Measurements from ENCODE around the gene GRIK3.

The GRIK3 gene

DNA sequence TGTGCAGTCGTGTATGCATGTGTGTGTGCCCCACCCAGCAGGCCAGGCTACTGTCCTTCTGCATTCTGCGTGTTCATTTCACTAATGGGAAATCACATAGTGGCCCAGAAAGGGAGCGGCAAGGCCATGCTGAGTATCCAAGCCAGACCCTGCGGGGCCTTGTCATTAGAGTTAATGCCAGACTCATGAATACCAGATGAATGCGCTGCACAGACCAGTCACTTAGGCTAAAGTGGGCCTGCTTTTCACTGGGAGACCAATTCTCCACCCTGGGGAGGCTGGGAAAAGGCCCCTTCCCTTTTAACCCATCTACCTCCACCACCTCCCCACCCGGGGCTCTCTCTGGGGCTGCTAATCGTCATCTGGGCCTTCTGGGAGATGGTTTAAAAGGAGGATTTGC lies 17.0 kb upstream of the GRIK3 start:
- Histone ChIP-seq H3K27me3 (ENCODE audit: control insufficient read depth, insufficient read depth, low read length, poor library complexity, severe bottlenecking) (no peaks in the 10 kb centered on the region), H3K9me3 (ENCODE audit: control insufficient read depth, low read length) (no peaks in the 10 kb centered on the region), H3K36me3 (ENCODE audit: control insufficient read depth, insufficient read depth, low read length) (no peaks in the 10 kb centered on the region), H3K27ac (ENCODE audit: insufficient read depth, low read depth, low read length, poor library complexity, severe bottlenecking) (no peak overlapping the region), H3K4me3 (ENCODE audit: insufficient read depth, low read depth, low read length) (no peak overlapping the region), H3K4me1 (ENCODE audit: control insufficient read depth, insufficient read depth, low read length) (peaks cover 11% of the 10 kb centered on the region)
- 88 to 92% methylated on average over 7 of the region's 7 CpGs for WGBS, 2 experiments

- WGBS, 2 experiments, result 87 to 88% methylated on average over 19 of the region's 19 CpGs
- Histone ChIP-seq H3K4me1 (ENCODE audit: control insufficient read depth, insufficient read depth, low read length) (peaks cover 11% of the 10 kb centered on the region), H3K9me3 (ENCODE audit: control insufficient read depth, low read length) (no peaks in the 10 kb centered on the region), H3K27ac (ENCODE audit: insufficient read depth, low read depth, low read length, poor library complexity, severe bottlenecking) (no peak overlapping the region), H3K4me3 (ENCODE audit: insufficient read depth, low read depth, low read length) (no peak overlapping the region), H3K36me3 (ENCODE audit: control insufficient read depth, insufficient read depth, low read length) (no peaks in the 10 kb centered on the region), H3K27me3 (ENCODE audit: control insufficient read depth, insufficient read depth, low read length, poor library complexity, severe bottlenecking) (no peaks in the 10 kb centered on the region)
Observed at GRCh38 chr1:37047542-37047941, 13.2 kb upstream of the GRIK3 start.

DNA sequence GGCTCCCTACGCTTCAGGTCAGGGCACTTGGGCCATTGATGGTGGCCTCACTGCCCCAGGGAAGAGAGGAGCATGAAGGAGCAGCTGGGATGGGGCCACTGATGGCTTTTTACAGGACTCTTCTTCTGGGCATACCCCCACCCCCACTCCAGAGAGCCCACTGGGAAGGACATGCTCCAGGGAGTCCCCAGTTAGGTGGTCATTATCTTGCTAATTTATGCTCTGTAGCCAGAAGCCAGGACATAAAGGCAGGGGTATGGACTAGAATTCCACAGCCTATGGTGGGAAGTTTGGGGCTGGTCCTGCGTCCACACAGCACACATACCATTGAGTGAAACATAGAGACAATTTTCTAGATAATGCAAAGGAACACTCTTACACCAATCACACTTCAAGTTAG lies 8.8 kb upstream of the GRIK3 start:
- H3K4me1 ChIP-seq (ENCODE audit: control insufficient read depth, insufficient read depth, low read length), result peaks cover 18% of the 10 kb centered on the region
- H3K27me3 ChIP-seq (ENCODE audit: control insufficient read depth, insufficient read depth, low read length, poor library complexity, severe bottlenecking), result no peaks in the 10 kb centered on the region
- H3K9me3 ChIP-seq (ENCODE audit: control insufficient read depth, low read length), result no peaks in the 10 kb centered on the region
- no peaks in the 10 kb centered on the region for H3K36me3 ChIP-seq (ENCODE audit: control insufficient read depth, insufficient read depth, low read length)
- 54 to 59% methylated on average over 2 of the region's 2 CpGs for WGBS, 2 experiments
- H3K27ac ChIP-seq (ENCODE audit: insufficient read depth, low read depth, low read length, poor library complexity, severe bottlenecking), result no peak overlapping the region
- H3K4me3 ChIP-seq (ENCODE audit: insufficient read depth, low read depth, low read length), result no peak overlapping the region

GRCh38 chr1:37042506-37042905 lies 8.2 kb upstream of the GRIK3 start:
- H3K4me3 ChIP-seq (ENCODE audit: insufficient read depth, low read depth, low read length), result no peak overlapping the region
- H3K27me3 ChIP-seq (ENCODE audit: control insufficient read depth, insufficient read depth, low read length, poor library complexity, severe bottlenecking), result peaks cover 6% of the 10 kb centered on the region
- no peak overlapping the region for H3K27ac ChIP-seq (ENCODE audit: insufficient read depth, low read depth, low read length, poor library complexity, severe bottlenecking)
- no peaks in the 10 kb centered on the region for H3K9me3 ChIP-seq (ENCODE audit: control insufficient read depth, low read length)
- no peaks in the 10 kb centered on the region for H3K36me3 ChIP-seq (ENCODE audit: control insufficient read depth, insufficient read depth, low read length)
- 80% methylated on average over 6 of the region's 6 CpGs for WGBS, 2 experiments
- peaks cover 24% of the 10 kb centered on the region for H3K4me1 ChIP-seq (ENCODE audit: control insufficient read depth, insufficient read depth, low read length)

DNA sequence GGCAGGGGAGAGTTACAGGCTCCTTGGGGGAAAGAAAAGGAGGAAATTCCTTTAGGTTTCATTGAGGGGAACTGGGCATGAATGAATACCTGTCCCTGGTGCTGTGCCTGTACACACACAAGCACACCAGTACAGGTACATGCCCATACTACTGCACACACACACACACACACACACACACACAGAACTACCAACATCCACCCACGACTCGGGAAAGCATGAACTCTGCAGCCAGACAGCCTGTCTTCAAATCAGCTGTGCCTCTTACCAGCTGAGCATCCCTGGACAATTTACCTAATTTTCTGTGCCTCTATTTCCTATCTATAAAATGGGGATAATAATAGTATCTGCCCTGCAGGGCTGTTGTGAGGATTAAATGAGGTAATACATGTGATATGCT lies 7.2 kb upstream of the GRIK3 start:
- Histone ChIP-seq H3K4me1 (ENCODE audit: control insufficient read depth, insufficient read depth, low read length) (peaks cover 29% of the 10 kb centered on the region), H3K27ac (ENCODE audit: insufficient read depth, low read depth, low read length, poor library complexity, severe bottlenecking) (no peak overlapping the region), H3K27me3 (ENCODE audit: control insufficient read depth, insufficient read depth, low read length, poor library complexity, severe bottlenecking) (peaks cover 16% of the 10 kb centered on the region), H3K4me3 (ENCODE audit: insufficient read depth, low read depth, low read length) (no peak overlapping the region), H3K36me3 (ENCODE audit: control insufficient read depth, insufficient read depth, low read length) (no peaks in the 10 kb centered on the region), H3K9me3 (ENCODE audit: control insufficient read depth, low read length) (no peaks in the 10 kb centered on the region)
- 78 to 94% methylated on average over 2 of the region's 2 CpGs for whole genome bisulfite sequencing, 2 experiments

- peaks cover 36% of the 10 kb centered on the region for H3K4me1 ChIP-seq (ENCODE audit: control insufficient read depth, insufficient read depth, low read length)
- H3K36me3 ChIP-seq (ENCODE audit: control insufficient read depth, insufficient read depth, low read length), result no peaks in the 10 kb centered on the region
- no peak overlapping the region for H3K27ac ChIP-seq (ENCODE audit: insufficient read depth, low read depth, low read length, poor library complexity, severe bottlenecking)
- H3K4me3 ChIP-seq (ENCODE audit: insufficient read depth, low read depth, low read length), result no peak overlapping the region
- whole genome bisulfite sequencing, 2 experiments, result 74 to 77% methylated on average over 4 of the region's 4 CpGs
- no peaks in the 10 kb centered on the region for H3K9me3 ChIP-seq (ENCODE audit: control insufficient read depth, low read length)
- peaks cover 23% of the 10 kb centered on the region for H3K27me3 ChIP-seq (ENCODE audit: control insufficient read depth, insufficient read depth, low read length, poor library complexity, severe bottlenecking)
Observed at GRCh38 chr1:37040773-37041172, 6.5 kb upstream of the GRIK3 start.

GRCh38 chr1:37040261-37040660 lies 5.9 kb upstream of the GRIK3 start:
- Histone ChIP-seq H3K36me3 (ENCODE audit: control insufficient read depth, insufficient read depth, low read length) (no peaks in the 10 kb centered on the region), H3K27me3 (ENCODE audit: control insufficient read depth, insufficient read depth, low read length, poor library complexity, severe bottlenecking) (peaks cover 28% of the 10 kb centered on the region), H3K9me3 (ENCODE audit: control insufficient read depth, low read length) (no peaks in the 10 kb centered on the region), H3K4me3 (ENCODE audit: insufficient read depth, low read depth, low read length) (no peak overlapping the region), H3K4me1 (ENCODE audit: control insufficient read depth, insufficient read depth, low read length) (peaks cover 41% of the 10 kb centered on the region), H3K27ac (ENCODE audit: insufficient read depth, low read depth, low read length, poor library complexity, severe bottlenecking) (no peak overlapping the region)
- WGBS, 2 experiments, result 31 to 35% methylated on average over 3 of the region's 3 CpGs

DNA sequence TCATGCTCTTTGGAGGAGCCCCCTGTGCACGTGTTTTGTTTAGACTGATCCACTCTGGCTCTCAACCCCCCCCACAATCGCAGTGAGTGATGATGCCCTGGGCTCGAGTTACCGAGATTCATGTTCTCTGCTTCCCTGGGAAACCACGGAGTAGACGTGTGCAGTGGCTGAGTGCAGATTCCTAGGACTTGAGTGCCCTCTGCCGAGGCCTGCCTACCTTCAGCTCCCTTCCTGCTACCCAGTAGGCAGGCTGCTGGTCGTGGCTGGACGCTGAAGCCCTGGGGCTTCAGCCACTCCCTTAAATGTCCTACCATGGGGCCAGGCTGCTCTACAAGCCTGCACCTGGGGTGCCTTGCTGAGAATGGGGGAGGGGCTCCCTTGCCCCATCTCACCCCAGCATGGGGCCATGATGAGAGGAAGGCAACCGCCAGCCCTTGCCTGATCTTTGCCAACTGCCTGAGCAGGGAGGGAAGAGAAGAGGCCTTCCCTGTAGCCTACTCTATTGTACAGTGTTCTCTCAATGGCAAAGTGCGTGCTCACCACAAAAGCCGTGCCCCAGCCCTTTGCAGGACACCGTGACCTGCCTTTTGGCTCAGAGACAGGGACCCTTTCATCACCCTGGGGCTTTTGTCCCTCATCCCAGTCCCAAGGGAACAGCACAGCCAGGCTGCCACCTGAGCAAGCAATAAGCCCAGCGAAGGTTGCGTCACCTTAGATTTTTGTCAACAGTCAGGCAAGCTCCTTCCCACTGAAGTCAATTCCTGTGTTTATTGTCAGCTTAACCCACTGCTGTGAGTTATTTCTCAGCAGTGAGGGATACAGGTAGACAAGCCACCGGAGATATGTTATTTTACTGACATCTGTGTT lies 4.1 kb upstream of the GRIK3 start:
- Histone ChIP-seq H3K4me1 (ENCODE audit: control insufficient read depth, insufficient read depth, low read length) (peaks cover 49% of the 10 kb centered on the region), H3K27ac (ENCODE audit: insufficient read depth, low read depth, low read length, poor library complexity, severe bottlenecking) (no peak overlapping the region), H3K9me3 (ENCODE audit: control insufficient read depth, low read length) (no peaks in the 10 kb centered on the region), H3K27me3 (ENCODE audit: control insufficient read depth, insufficient read depth, low read length, poor library complexity, severe bottlenecking) (peaks cover 46% of the 10 kb centered on the region), H3K36me3 (ENCODE audit: control insufficient read depth, insufficient read depth, low read length) (no peaks in the 10 kb centered on the region), H3K4me3 (ENCODE audit: insufficient read depth, low read depth, low read length) (no peak overlapping the region)
- 21 to 25% methylated on average over 16 of the region's 16 CpGs for WGBS, 2 experiments

DNA sequence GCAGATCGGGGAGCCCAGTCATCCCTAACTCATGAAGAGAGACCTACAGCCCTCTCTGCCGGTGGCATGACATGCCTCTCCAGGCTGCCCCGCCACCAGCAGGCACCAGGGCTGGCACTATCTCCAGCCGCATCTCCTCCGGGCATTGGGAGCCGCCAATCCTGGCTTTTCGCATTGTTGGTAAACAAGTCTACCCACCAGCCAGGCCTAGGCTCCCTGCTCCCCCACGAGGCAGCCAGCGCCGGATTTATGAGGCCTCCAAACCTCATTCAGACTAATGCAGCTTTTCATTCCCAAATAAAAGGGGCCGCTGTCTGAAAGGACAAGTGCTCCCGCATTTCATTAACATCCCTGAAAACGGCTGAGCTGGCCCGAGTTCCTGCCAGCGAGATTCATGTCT lies 3.4 kb upstream of the GRIK3 start:
- Histone ChIP-seq H3K36me3 (ENCODE audit: control insufficient read depth, insufficient read depth, low read length) (no peaks in the 10 kb centered on the region), H3K4me3 (ENCODE audit: insufficient read depth, low read depth, low read length) (no peak overlapping the region), H3K27me3 (ENCODE audit: control insufficient read depth, insufficient read depth, low read length, poor library complexity, severe bottlenecking) (peaks cover 54% of the 10 kb centered on the region), H3K27ac (ENCODE audit: insufficient read depth, low read depth, low read length, poor library complexity, severe bottlenecking) (no peak overlapping the region), H3K9me3 (ENCODE audit: control insufficient read depth, low read length) (no peaks in the 10 kb centered on the region), H3K4me1 (ENCODE audit: control insufficient read depth, insufficient read depth, low read length) (peaks cover 50% of the 10 kb centered on the region)
- 8 to 11% methylated on average over 15 of the region's 15 CpGs for WGBS, 2 experiments

GRCh38 chr1:37036667-37037053 lies 2.3 kb upstream of the GRIK3 start:
- no peak overlapping the region for H3K4me3 ChIP-seq (ENCODE audit: insufficient read depth, low read depth, low read length)
- H3K27ac ChIP-seq (ENCODE audit: insufficient read depth, low read depth, low read length, poor library complexity, severe bottlenecking), result no peak overlapping the region
- 12 to 13% methylated on average over 13 of the region's 13 CpGs for WGBS, 2 experiments
- no peaks in the 10 kb centered on the region for H3K9me3 ChIP-seq (ENCODE audit: control insufficient read depth, low read length)
- H3K36me3 ChIP-seq (ENCODE audit: control insufficient read depth, insufficient read depth, low read length), result no peaks in the 10 kb centered on the region
- peaks cover 60% of the 10 kb centered on the region for H3K4me1 ChIP-seq (ENCODE audit: control insufficient read depth, insufficient read depth, low read length)
- peaks cover 64% of the 10 kb centered on the region for H3K27me3 ChIP-seq (ENCODE audit: control insufficient read depth, insufficient read depth, low read length, poor library complexity, severe bottlenecking)

Measured in ectodermal cell (in vitro differentiated cells).